ENCODE data around the gene LYPD6B. TPM values are rescaled to one million over a fixed set of nuclear protein-coding genes. Genes with fewer than 3 reads are reported as not detected.

LYPD6B gene
- total RNA-seq, 1 experiment from 2014 or later = not detected

- no peaks in the 10 kb centered on the region for H3K27me3 ChIP-seq (replicated peaks; ENCODE audit: insufficient read depth, low read depth, low read length, poor library complexity)
- no peaks in the 10 kb centered on the region for H3K9me3 ChIP-seq (ENCODE audit: low read depth, low read length, poor library complexity, severe bottlenecking)
- no peaks in the 10 kb centered on the region for H3K36me3 ChIP-seq (ENCODE audit: insufficient read depth, low read length, poor library complexity, severe bottlenecking)
- H3K4me1 ChIP-seq (ENCODE audit: insufficient read depth, low read length, poor library complexity, severe bottlenecking) = peaks cover 19% of the 10 kb centered on the region
- BruUV-seq (replicated peaks) = no TSS peak
- ChIA-PET CTCF (no interaction called here), POLR2A (ENCODE audit: low non-redundant PET) (no interaction called here)
- peak; percentile 34 for DNase-seq (ENCODE audit: low spot score)
- no peak overlapping the region for H3K4me3 ChIP-seq (ENCODE audit: low read depth, low read length, poor library complexity, severe bottlenecking)
- intact Hi-C loops (cut with micrococcal nuclease; ENCODE audit: unreplicated experiment) = no loop called here
- no peak overlapping the region for H3K27ac ChIP-seq (ENCODE audit: low read depth, low read length, poor library complexity, severe bottlenecking)
- TF ChIP-seq CTCF (conservative IDR thresholded peaks at IDR 0.05; ENCODE audit: low read depth, low read length) (no peak), EZH2 (IDR thresholded peaks at IDR 0.05; ENCODE audit: borderline replicate concordance, low read depth, low read length, poor library complexity, severe bottlenecking) (no peak)
These were observed 109.9 kb downstream of the LYPD6B start for GRCh38 chr2:149148194-149149006.

GRCh38 chr2:149149007-149149297, 110.5 kb downstream of the LYPD6B start:
- no peak overlapping the region for H3K27ac ChIP-seq (ENCODE audit: low read depth, low read length, poor library complexity, severe bottlenecking)
- CTCF ChIA-PET = no interaction called here
- TF ChIP-seq EZH2 (IDR thresholded peaks at IDR 0.05; ENCODE audit: borderline replicate concordance, low read depth, low read length, poor library complexity, severe bottlenecking) (no peak), CTCF (conservative IDR thresholded peaks at IDR 0.05; ENCODE audit: low read depth, low read length) (no peak)
- H3K4me1 ChIP-seq (ENCODE audit: insufficient read depth, low read length, poor library complexity, severe bottlenecking) = peaks cover 19% of the 10 kb centered on the region
- no peak for DNase-seq (ENCODE audit: low spot score)
- H3K4me3 ChIP-seq (ENCODE audit: low read depth, low read length, poor library complexity, severe bottlenecking) = no peak overlapping the region
- no peaks in the 10 kb centered on the region for H3K36me3 ChIP-seq (ENCODE audit: insufficient read depth, low read length, poor library complexity, severe bottlenecking)
- POLR2A ChIA-PET (ENCODE audit: low non-redundant PET) = no interaction called here
- no peaks in the 10 kb centered on the region for H3K27me3 ChIP-seq (replicated peaks; ENCODE audit: insufficient read depth, low read depth, low read length, poor library complexity)
- BruUV-seq (replicated peaks) = no TSS peak
- intact Hi-C loops (cut with micrococcal nuclease; ENCODE audit: unreplicated experiment) = no loop called here
- no peaks in the 10 kb centered on the region for H3K9me3 ChIP-seq (ENCODE audit: low read depth, low read length, poor library complexity, severe bottlenecking)

GRCh38 chr2:149152469-149152953, 114.0 kb downstream of the LYPD6B start:
- H3K27me3 ChIP-seq (replicated peaks; ENCODE audit: insufficient read depth, low read depth, low read length, poor library complexity) = no peaks in the 10 kb centered on the region
- no TSS peak for BruUV-seq (replicated peaks)
- H3K4me1 ChIP-seq (ENCODE audit: insufficient read depth, low read length, poor library complexity, severe bottlenecking) = peaks cover 19% of the 10 kb centered on the region
- no peak overlapping the region for H3K27ac ChIP-seq (ENCODE audit: low read depth, low read length, poor library complexity, severe bottlenecking)
- TF ChIP-seq CTCF (conservative IDR thresholded peaks at IDR 0.05; ENCODE audit: low read depth, low read length) = no peak
- no peak for TF ChIP-seq EZH2 (IDR thresholded peaks at IDR 0.05; ENCODE audit: borderline replicate concordance, low read depth, low read length, poor library complexity, severe bottlenecking)
- no peaks in the 10 kb centered on the region for H3K36me3 ChIP-seq (ENCODE audit: insufficient read depth, low read length, poor library complexity, severe bottlenecking)
- ChIA-PET POLR2A (ENCODE audit: low non-redundant PET) (no interaction called here), CTCF (no interaction called here)
- peak; percentile 79 for DNase-seq (ENCODE audit: low spot score)
- no peak overlapping the region for H3K4me3 ChIP-seq (ENCODE audit: low read depth, low read length, poor library complexity, severe bottlenecking)
- H3K9me3 ChIP-seq (ENCODE audit: low read depth, low read length, poor library complexity, severe bottlenecking) = no peaks in the 10 kb centered on the region
- intact Hi-C loops (cut with micrococcal nuclease; ENCODE audit: unreplicated experiment) = no loop called here

Data from A673 (cell line).